OCI-LY3 (cell line): ENCODE data around the gene ABL1.

Experiments
- H2AFZ ChIP-seq: fragments of 200-600, 300-600 bp; shearing (Covaris generic); 2 replicates; pipeline ENCODE4 v1.6.0; 2014; ENCODE audit warnings: antibody characterized with exemption, low read depth, low read length
- H3K27ac ChIP-seq: fragments of 200-600, 300-600 bp; sonication (generic); 2 replicates; pipeline ENCODE4 v1.5.1; 2014; ENCODE audit warnings: mild to moderate bottlenecking, low read length, moderate library complexity, mixed read lengths
- H3K27me3 ChIP-seq: fragments of 200-600, 300-600 bp; sonication (generic); 2 replicates; pipeline ENCODE4 v1.6.1; 2014; ENCODE audit warnings: low read depth, low read length, mixed read lengths
- H3K36me3 ChIP-seq: fragments of 200-600, 300-600 bp; sonication (generic); replicated peaks from 2 replicates; pipeline ENCODE3; 2014; ENCODE audit warnings: low read depth, low read length, mixed read lengths
- H3K4me1 ChIP-seq: fragments of 300-600, 200-600 bp; sonication (generic); 2 replicates; pipeline ENCODE4 v1.6.1; 2014; ENCODE audit warnings: low read length, mixed read lengths
- H3K4me2 ChIP-seq: fragments of 200-600, 300-600 bp; sonication (generic); 2 replicates; pipeline ENCODE4 v1.6.1; 2014; ENCODE audit warnings: low read length, mixed read lengths
- H3K4me3 ChIP-seq: fragments of 300-600, 200-600 bp; sonication (generic); 2 replicates; pipeline ENCODE4 v1.5.1; 2014; ENCODE audit warnings: antibody characterized with exemption, mild to moderate bottlenecking, low read length, moderate library complexity
- H3K79me2 ChIP-seq: fragments of 300-600, 200-600 bp; shearing (Covaris generic); 2 replicates; pipeline ENCODE4 v1.6.1; 2014; ENCODE audit warnings: mild to moderate bottlenecking, low read length, mixed read lengths
- H3K9ac ChIP-seq: fragments of 300-600, 200-600 bp; shearing (Covaris generic); 2 replicates; pipeline ENCODE4 v1.6.0; 2014; ENCODE audit warnings: mild to moderate bottlenecking, low read length, moderate library complexity
- H3K9me3 ChIP-seq: fragments of 200-600, 300-600 bp; shearing (Covaris generic); 2 replicates; pipeline ENCODE4 v1.6.1; 2014; ENCODE audit warnings: low read length, mixed read lengths; ENCODE audit not compliant: insufficient read depth
- H4K20me1 ChIP-seq: fragments of 200-600, 300-600 bp; sonication (generic); 2 replicates; pipeline ENCODE4 v1.6.1; 2016; ENCODE audit warnings: low read length, mixed read lengths; ENCODE audit not compliant: insufficient read depth
- CTCF ChIP-seq: fragments of 200-600, 300-600 bp; sonication (generic); IDR thresholded peaks from 2 replicates; pipeline ENCODE4 v1.5.1; 2014; ENCODE audit warnings: antibody characterized with exemption, low read length, low read depth
- EZH2phosphoT487 ChIP-seq: fragments of 200-600 bp; shearing (Covaris generic); IDR thresholded peaks from 2 replicates; pipeline ENCODE4 v1.6.1; 2018; ENCODE audit warnings: antibody characterized with exemption, mixed run types, low read depth

Gene ABL1

GRCh38 chr9:130895481-130896232, 60.6 kb downstream of the ABL1 start:
- Histone ChIP-seq H3K9ac (no peak overlapping the region), H3K4me2 (no peak overlapping the region)

GRCh38 chr9:130896233-130897014, 61.4 kb downstream of the ABL1 start, which contains the start of gene QRFP:
QRFP (minus strand) TSS chr9:130896812; CDS start chr9:130893838, 2,974 bp downstream.
- no peak for TF ChIP-seq EZH2phosphoT487
- peak; percentile 65 for TF ChIP-seq CTCF
- Histone ChIP-seq H3K79me2 (no peaks in the 10 kb centered on the region), H3K27me3 (peaks cover 15% of the 10 kb centered on the region), H3K27ac (no peak within 1 kb of the TSS), H3K4me2 (no peak within 1 kb of the TSS), H4K20me1 (no peaks in the 10 kb centered on the region), H3K4me3 (no peak within 1 kb of the TSS), H3K4me1 (no peaks in the 10 kb centered on the region), H3K9me3 (no peaks in the 10 kb centered on the region), H3K36me3 (peaks cover 5% of the 10 kb centered on the region), H3K9ac (no peak within 1 kb of the TSS), H2AFZ (no peak within 1 kb of the TSS)

More at GRCh38 chr9:130895481-130896232, 60.6 kb downstream of the ABL1 start:
- no peak for TF ChIP-seq CTCF
- TF ChIP-seq EZH2phosphoT487, result no peak
- Histone ChIP-seq H4K20me1 (no peaks in the 10 kb centered on the region), H3K9me3 (no peaks in the 10 kb centered on the region), H3K79me2 (no peaks in the 10 kb centered on the region), H3K27ac (no peak overlapping the region), H3K36me3 (peaks cover 5% of the 10 kb centered on the region), H3K4me1 (no peaks in the 10 kb centered on the region), H2AFZ (no peak overlapping the region), H3K27me3 (peaks cover 7% of the 10 kb centered on the region), H3K4me3 (no peak overlapping the region)

GRCh38 chr9:130897105-130897751, 62.2 kb downstream of the ABL1 start:
- Histone ChIP-seq H3K27me3 (peaks cover 21% of the 10 kb centered on the region), H3K79me2 (no peaks in the 10 kb centered on the region), H4K20me1 (no peaks in the 10 kb centered on the region), H3K36me3 (peaks cover 5% of the 10 kb centered on the region), H3K4me1 (no peaks in the 10 kb centered on the region), H3K4me3 (no peak overlapping the region), H3K27ac (no peak overlapping the region), H2AFZ (no peak overlapping the region), H3K4me2 (no peak overlapping the region), H3K9ac (no peak overlapping the region), H3K9me3 (no peaks in the 10 kb centered on the region)
- TF ChIP-seq CTCF (no peak), EZH2phosphoT487 (no peak)
